HEK293 (cell line): ENCODE measurements around the gene PHACTR3.

Experiments
- CTCF ChIP-seq: fragments of 450-650 bp; formaldehyde crosslinking; IDR thresholded peaks from 2 replicates; pipeline ENCODE4 v1.5.1; 2016; ENCODE audit warnings: missing biosample characterization, missing genetic modification characterization
- KLF8 ChIP-seq: fragments of 450-650 bp; formaldehyde crosslinking; IDR thresholded peaks from 2 replicates; pipeline ENCODE4 v1.5.1; 2016; ENCODE audit warnings: missing biosample characterization, missing genetic modification characterization
- ZBTB20 ChIP-seq: fragments of 450-650 bp; formaldehyde crosslinking; IDR thresholded peaks from 2 replicates; pipeline ENCODE4 v1.5.1; 2016; ENCODE audit warnings: missing biosample characterization, missing genetic modification characterization
- ZBTB7A ChIP-seq: fragments of 450-650 bp; formaldehyde crosslinking; IDR thresholded peaks from 2 replicates; pipeline ENCODE4 v1.5.1; 2016; ENCODE audit warnings: low read depth, missing biosample characterization, missing genetic modification characterization
- ZNF121 ChIP-seq: fragments of 450-650 bp; formaldehyde crosslinking; IDR thresholded peaks from 2 replicates; pipeline ENCODE4 v1.5.1; 2016; ENCODE audit warnings: missing biosample characterization, missing genetic modification characterization
- ZNF133 ChIP-seq: fragments of 450-650 bp; formaldehyde crosslinking; IDR thresholded peaks from 2 replicates; pipeline ENCODE4 v1.5.1; 2016; ENCODE audit warnings: missing biosample characterization, missing genetic modification characterization
- ZNF768 ChIP-seq: fragments of 450-650 bp; formaldehyde crosslinking; IDR thresholded peaks from 2 replicates; pipeline ENCODE4 v1.5.1; 2018; ENCODE audit warnings: missing biosample characterization, mild to moderate bottlenecking, missing genetic modification characterization
- TF ChIP-seq, protein P1 (sequence below): fragments of 450-650 bp; formaldehyde crosslinking; IDR thresholded peaks from 2 replicates; pipeline ENCODE4 v1.5.1; 2016; ENCODE audit warnings: missing biosample characterization, missing genetic modification characterization
- TF ChIP-seq, protein P2 (sequence below): fragments of 450-650 bp; formaldehyde crosslinking; IDR thresholded peaks from 2 replicates; pipeline ENCODE4 v1.5.1; 2016; ENCODE audit warnings: missing biosample characterization, missing genetic modification characterization, low read depth
- TF ChIP-seq, protein P3 (sequence below): fragments of 450-650 bp; formaldehyde crosslinking; IDR thresholded peaks from 2 replicates; pipeline ENCODE4 v1.5.1; 2016; ENCODE audit warnings: missing biosample characterization, missing genetic modification characterization
- TF ChIP-seq, protein P4 (sequence below): fragments of 450-650 bp; formaldehyde crosslinking; IDR thresholded peaks from 2 replicates; pipeline ENCODE4 v1.5.1; 2016; ENCODE audit warnings: missing biosample characterization, missing genetic modification characterization

DNA sequence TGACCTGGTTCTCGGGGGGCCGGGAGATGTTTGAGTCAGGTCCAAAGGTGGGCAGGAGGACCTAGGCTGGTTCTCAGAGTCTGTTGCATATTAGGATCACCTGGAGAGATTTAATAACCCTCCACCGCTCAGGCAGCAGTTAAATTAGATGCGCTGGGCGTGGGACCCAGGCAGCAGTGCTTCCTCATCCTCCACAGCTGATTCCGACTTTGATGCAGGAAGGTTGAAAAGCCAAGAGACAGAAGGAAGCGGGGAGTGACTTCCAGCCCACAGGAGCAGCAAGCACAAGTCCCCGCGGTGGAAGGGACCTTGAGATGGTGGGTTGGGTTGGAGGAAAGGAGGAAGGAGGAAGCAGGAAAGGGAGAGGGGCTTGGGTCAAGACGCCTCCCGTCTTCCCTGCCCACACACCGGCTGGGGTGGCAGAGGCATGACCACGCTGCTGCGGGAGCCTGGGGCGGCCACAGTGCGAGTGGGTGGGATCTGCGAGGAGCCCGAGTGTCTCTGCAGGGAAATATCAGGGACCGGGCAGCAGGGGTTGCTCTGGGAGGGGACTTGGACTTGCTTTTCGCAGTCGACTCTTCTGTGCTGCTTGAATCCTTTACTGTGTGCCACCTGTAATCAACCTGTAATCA lies 146.0 kb downstream of the PHACTR3 start:
- TF ChIP-seq CTCF, result no peak
- TF ChIP-seq, protein P1, sequence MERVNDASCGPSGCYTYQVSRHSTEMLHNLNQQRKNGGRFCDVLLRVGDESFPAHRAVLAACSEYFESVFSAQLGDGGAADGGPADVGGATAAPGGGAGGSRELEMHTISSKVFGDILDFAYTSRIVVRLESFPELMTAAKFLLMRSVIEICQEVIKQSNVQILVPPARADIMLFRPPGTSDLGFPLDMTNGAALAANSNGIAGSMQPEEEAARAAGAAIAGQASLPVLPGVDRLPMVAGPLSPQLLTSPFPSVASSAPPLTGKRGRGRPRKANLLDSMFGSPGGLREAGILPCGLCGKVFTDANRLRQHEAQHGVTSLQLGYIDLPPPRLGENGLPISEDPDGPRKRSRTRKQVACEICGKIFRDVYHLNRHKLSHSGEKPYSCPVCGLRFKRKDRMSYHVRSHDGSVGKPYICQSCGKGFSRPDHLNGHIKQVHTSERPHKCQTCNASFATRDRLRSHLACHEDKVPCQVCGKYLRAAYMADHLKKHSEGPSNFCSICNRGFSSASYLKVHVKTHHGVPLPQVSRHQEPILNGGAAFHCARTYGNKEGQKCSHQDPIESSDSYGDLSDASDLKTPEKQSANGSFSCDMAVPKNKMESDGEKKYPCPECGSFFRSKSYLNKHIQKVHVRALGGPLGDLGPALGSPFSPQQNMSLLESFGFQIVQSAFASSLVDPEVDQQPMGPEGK (tag by site-specific recombination), result no peak
- TF ChIP-seq ZBTB7A (tag by site-specific recombination), result no peak
- no peak for TF ChIP-seq ZNF133 (tag by site-specific recombination)
- TF ChIP-seq, protein P2, sequence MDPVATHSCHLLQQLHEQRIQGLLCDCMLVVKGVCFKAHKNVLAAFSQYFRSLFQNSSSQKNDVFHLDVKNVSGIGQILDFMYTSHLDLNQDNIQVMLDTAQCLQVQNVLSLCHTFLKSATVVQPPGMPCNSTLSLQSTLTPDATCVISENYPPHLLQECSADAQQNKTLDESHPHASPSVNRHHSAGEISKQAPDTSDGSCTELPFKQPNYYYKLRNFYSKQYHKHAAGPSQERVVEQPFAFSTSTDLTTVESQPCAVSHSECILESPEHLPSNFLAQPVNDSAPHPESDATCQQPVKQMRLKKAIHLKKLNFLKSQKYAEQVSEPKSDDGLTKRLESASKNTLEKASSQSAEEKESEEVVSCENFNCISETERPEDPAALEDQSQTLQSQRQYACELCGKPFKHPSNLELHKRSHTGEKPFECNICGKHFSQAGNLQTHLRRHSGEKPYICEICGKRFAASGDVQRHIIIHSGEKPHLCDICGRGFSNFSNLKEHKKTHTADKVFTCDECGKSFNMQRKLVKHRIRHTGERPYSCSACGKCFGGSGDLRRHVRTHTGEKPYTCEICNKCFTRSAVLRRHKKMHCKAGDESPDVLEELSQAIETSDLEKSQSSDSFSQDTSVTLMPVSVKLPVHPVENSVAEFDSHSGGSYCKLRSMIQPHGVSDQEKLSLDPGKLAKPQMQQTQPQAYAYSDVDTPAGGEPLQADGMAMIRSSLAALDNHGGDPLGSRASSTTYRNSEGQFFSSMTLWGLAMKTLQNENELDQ, result no peak
- no peak for TF ChIP-seq KLF8 (tag by site-specific recombination)
- TF ChIP-seq ZNF768 (tag by site-specific recombination), result no peak
- TF ChIP-seq ZNF121 (tag by site-specific recombination), result no peak
- TF ChIP-seq, protein P3, sequence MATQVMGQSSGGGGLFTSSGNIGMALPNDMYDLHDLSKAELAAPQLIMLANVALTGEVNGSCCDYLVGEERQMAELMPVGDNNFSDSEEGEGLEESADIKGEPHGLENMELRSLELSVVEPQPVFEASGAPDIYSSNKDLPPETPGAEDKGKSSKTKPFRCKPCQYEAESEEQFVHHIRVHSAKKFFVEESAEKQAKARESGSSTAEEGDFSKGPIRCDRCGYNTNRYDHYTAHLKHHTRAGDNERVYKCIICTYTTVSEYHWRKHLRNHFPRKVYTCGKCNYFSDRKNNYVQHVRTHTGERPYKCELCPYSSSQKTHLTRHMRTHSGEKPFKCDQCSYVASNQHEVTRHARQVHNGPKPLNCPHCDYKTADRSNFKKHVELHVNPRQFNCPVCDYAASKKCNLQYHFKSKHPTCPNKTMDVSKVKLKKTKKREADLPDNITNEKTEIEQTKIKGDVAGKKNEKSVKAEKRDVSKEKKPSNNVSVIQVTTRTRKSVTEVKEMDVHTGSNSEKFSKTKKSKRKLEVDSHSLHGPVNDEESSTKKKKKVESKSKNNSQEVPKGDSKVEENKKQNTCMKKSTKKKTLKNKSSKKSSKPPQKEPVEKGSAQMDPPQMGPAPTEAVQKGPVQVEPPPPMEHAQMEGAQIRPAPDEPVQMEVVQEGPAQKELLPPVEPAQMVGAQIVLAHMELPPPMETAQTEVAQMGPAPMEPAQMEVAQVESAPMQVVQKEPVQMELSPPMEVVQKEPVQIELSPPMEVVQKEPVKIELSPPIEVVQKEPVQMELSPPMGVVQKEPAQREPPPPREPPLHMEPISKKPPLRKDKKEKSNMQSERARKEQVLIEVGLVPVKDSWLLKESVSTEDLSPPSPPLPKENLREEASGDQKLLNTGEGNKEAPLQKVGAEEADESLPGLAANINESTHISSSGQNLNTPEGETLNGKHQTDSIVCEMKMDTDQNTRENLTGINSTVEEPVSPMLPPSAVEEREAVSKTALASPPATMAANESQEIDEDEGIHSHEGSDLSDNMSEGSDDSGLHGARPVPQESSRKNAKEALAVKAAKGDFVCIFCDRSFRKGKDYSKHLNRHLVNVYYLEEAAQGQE (tag by site-specific recombination), result no peak
- TF ChIP-seq ZBTB20, result no peak
- TF ChIP-seq, protein P4, sequence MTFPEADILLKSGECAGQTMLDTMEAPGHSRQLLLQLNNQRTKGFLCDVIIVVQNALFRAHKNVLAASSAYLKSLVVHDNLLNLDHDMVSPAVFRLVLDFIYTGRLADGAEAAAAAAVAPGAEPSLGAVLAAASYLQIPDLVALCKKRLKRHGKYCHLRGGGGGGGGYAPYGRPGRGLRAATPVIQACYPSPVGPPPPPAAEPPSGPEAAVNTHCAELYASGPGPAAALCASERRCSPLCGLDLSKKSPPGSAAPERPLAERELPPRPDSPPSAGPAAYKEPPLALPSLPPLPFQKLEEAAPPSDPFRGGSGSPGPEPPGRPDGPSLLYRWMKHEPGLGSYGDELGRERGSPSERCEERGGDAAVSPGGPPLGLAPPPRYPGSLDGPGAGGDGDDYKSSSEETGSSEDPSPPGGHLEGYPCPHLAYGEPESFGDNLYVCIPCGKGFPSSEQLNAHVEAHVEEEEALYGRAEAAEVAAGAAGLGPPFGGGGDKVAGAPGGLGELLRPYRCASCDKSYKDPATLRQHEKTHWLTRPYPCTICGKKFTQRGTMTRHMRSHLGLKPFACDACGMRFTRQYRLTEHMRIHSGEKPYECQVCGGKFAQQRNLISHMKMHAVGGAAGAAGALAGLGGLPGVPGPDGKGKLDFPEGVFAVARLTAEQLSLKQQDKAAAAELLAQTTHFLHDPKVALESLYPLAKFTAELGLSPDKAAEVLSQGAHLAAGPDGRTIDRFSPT (tag by site-specific recombination), result no peak
